ENCODE measurements around the gene WBP1.

Gene WBP1

GRCh38 chr2:74439373-74439772 lies 18.9 kb upstream of the WBP1 start:
- no peak overlapping the region for H3K4me2 ChIP-seq (ENCODE audit: low read depth, low read length, poor library complexity, severe bottlenecking)
- no peak for TF ChIP-seq EZH2phosphoT487 (conservative IDR thresholded peaks at IDR 0.05; ENCODE audit: low read length)
- TF ChIP-seq CTCF (IDR thresholded peaks at IDR 0.05; ENCODE audit: insufficient read depth, low read length, poor library complexity, severe bottlenecking), result no peak
- no peaks in the 10 kb centered on the region for H3K36me3 ChIP-seq (ENCODE audit: low read length)
- no peak overlapping the region for H3K9ac ChIP-seq (ENCODE audit: low read length)
- no peak overlapping the region for H3K27ac ChIP-seq (ENCODE audit: low read depth, low read length)
- H4K20me1 ChIP-seq (ENCODE audit: low read depth, low read length), result no peaks in the 10 kb centered on the region
- no peaks in the 10 kb centered on the region for H3F3A ChIP-seq (ENCODE audit: insufficient read depth)
- H2AFZ ChIP-seq (ENCODE audit: low read depth, low read length, severe bottlenecking), result no peak overlapping the region
- H3K4me3 ChIP-seq (ENCODE audit: insufficient read depth, low read length, poor library complexity, severe bottlenecking), result no peak overlapping the region
- no peaks in the 10 kb centered on the region for H3K9me2 ChIP-seq (replicated peaks; ENCODE audit: insufficient read depth, low read length)
- H3K79me2 ChIP-seq (ENCODE audit: insufficient read depth, low read length), result no peaks in the 10 kb centered on the region
- H3K9me3 ChIP-seq (ENCODE audit: insufficient read depth, low read length), result no peaks in the 10 kb centered on the region
- H3K27me3 ChIP-seq (ENCODE audit: low read length), result no peaks in the 10 kb centered on the region

DNA sequence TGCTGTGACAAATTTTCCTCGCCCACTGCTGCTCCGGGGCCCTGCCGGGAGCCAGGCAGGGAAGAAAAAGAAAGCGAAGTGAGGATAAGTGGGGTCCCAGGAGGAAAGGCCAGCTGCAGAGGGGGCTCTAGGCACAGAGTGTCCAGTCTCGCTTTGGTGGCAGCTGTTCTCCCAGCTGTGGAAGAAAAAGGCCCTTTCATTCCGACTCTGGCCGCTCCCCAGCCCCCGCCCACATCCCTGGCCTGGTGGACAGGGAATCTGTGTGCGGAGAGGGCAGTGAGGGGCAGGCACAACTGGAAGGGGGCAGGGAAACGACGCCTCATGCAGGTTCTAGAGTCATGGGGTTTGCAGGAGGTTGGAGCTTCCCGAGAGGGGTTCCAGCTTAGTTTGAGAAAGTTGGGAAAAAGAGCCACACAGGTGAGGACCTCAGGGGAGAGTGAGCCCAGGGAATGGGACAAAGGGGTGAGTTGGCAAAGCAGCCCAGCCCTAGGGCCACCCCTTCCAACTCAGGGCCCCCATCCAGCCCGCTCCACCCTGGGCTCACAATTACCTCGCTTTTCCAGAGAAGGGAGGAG lies 18.3 kb upstream of the WBP1 start:
- Histone ChIP-seq H3K4me2 (ENCODE audit: low read depth, low read length, poor library complexity, severe bottlenecking) (no peak overlapping the region), H3K4me3 (ENCODE audit: insufficient read depth, low read length, poor library complexity, severe bottlenecking) (no peak overlapping the region), H2AFZ (ENCODE audit: low read depth, low read length, severe bottlenecking) (no peak overlapping the region), H3F3A (ENCODE audit: insufficient read depth) (no peaks in the 10 kb centered on the region), H3K36me3 (ENCODE audit: low read length) (no peaks in the 10 kb centered on the region), H4K20me1 (ENCODE audit: low read depth, low read length) (no peaks in the 10 kb centered on the region), H3K9me2 (replicated peaks; ENCODE audit: insufficient read depth, low read length) (no peaks in the 10 kb centered on the region), H3K9ac (ENCODE audit: low read length) (no peak overlapping the region), H3K9me3 (ENCODE audit: insufficient read depth, low read length) (no peaks in the 10 kb centered on the region), H3K79me2 (ENCODE audit: insufficient read depth, low read length) (no peaks in the 10 kb centered on the region), H3K27me3 (ENCODE audit: low read length) (no peaks in the 10 kb centered on the region), H3K27ac (ENCODE audit: low read depth, low read length) (no peak overlapping the region)
- TF ChIP-seq EZH2phosphoT487 (conservative IDR thresholded peaks at IDR 0.05; ENCODE audit: low read length), result no peak
- no peak for TF ChIP-seq CTCF (IDR thresholded peaks at IDR 0.05; ENCODE audit: insufficient read depth, low read length, poor library complexity, severe bottlenecking)

DNA sequence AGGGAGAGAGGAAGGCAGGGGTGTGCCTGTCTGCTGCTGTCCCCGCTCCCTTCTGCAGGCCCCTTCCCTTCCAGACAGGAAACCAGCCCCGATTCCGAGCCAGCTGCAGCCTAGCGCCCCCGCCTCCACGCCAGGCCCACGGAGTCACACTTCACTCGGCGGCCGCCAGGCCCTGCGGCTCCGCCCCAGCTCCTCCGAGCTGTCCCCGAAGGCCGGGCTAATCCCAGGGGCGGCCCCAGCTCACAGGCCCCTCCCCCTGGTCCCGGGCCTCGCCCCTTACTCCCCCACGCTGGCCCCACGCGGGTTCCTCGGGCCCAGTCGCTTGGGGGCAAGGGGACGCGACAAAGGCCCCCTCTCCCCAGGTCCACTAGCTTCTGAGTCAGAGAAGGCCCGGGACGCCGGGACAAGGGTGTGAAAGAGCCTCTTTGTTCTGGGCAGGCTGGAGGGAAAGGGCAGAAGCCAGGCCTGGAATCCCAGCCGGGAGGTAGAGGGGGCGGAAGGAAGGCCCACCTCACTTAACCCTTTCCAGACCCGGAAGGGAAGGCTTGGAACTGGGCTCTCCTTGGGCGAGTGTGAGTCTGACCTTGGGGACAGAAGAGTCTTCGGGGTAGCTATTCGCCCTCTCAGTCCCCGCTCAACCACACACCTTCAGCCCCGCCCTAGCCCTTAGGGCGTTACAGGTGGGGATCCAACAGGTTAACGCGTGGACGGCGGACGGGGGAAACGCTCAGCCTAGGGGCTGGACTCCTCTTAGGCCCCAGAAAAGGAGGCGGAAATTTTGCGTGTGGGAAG lies 17.7 kb upstream of the WBP1 start:
- Histone ChIP-seq H3K79me2 (ENCODE audit: insufficient read depth, low read length) (no peaks in the 10 kb centered on the region), H3K27ac (ENCODE audit: low read depth, low read length) (no peak overlapping the region)

More for the DNA sequence above, 17.7 kb upstream of the WBP1 start:
- Histone ChIP-seq H3K36me3 (ENCODE audit: low read length) (no peaks in the 10 kb centered on the region), H3K27me3 (ENCODE audit: low read length) (no peaks in the 10 kb centered on the region), H4K20me1 (ENCODE audit: low read depth, low read length) (no peaks in the 10 kb centered on the region), H3K9me3 (ENCODE audit: insufficient read depth, low read length) (no peaks in the 10 kb centered on the region), H3K4me3 (ENCODE audit: insufficient read depth, low read length, poor library complexity, severe bottlenecking) (no peak overlapping the region), H3K4me2 (ENCODE audit: low read depth, low read length, poor library complexity, severe bottlenecking) (no peak overlapping the region), H2AFZ (ENCODE audit: low read depth, low read length, severe bottlenecking) (no peak overlapping the region), H3K9ac (ENCODE audit: low read length) (no peak overlapping the region), H3K9me2 (replicated peaks; ENCODE audit: insufficient read depth, low read length) (no peaks in the 10 kb centered on the region), H3F3A (ENCODE audit: insufficient read depth) (no peaks in the 10 kb centered on the region)
- TF ChIP-seq CTCF (IDR thresholded peaks at IDR 0.05; ENCODE audit: insufficient read depth, low read length, poor library complexity, severe bottlenecking) (no peak), EZH2phosphoT487 (conservative IDR thresholded peaks at IDR 0.05; ENCODE audit: low read length) (no peak)

Measured in SU-DHL-6 (cell line).